ENCODE measurements around the gene MORC3. TPM values are rescaled to one million over a fixed set of nuclear protein-coding genes. Genes with fewer than 3 reads are reported as not detected.

The MORC3 gene
- total RNA-seq, 3 donors from 2014 or later (not counting 1 experiment from before 2014, with no cell fraction given) = 59.7 to 74.1 (median 64.8) TPM

- Mint-ChIP-seq H3K4me1 (peaks cover 24 to 33% of the 10 kb centered on the region in 2 donors), H3K36me3 (peaks cover 6% of the 10 kb centered on the region), H3K27ac (peak overlapping the region in 1 of 2 donors; percentile 54), H3K4me3 (no peak overlapping the region), H3K9me3 (no peaks in the 10 kb centered on the region), H3K27me3 (ENCODE audit: low read depth in 2 of 2) (no peaks in the 10 kb centered on the region)
- no peak for TF ChIP-seq CTCF (IDR thresholded peaks at IDR 0.05)
- peaks cover 20% of the 10 kb centered on the region for H3K4me1 ChIP-seq (ENCODE audit: control insufficient read depth, insufficient read depth, low read length)
- no peaks in the 10 kb centered on the region for H3K9me3 ChIP-seq (ENCODE audit: control insufficient read depth, insufficient read depth, low read length)
- ATAC-seq (no peak), DNase-seq (no peak)
- H3K36me3 ChIP-seq (ENCODE audit: control insufficient read depth, insufficient read depth, low read length) = peaks cover 3% of the 10 kb centered on the region
- intact Hi-C loops (cut with micrococcal nuclease) = loop anchor here (1.0 to 5.0 kb wide), 2 partner anchors 169 to 507 kb away; no protein-coding TSS in a partner anchor
- no peak overlapping the region for H3K27ac ChIP-seq (ENCODE audit: low read length)
- H3K4me3 ChIP-seq (ENCODE audit: low read length) = no peak overlapping the region
- WGBS (ENCODE audit: insufficient coverage) = 88% methylated on average over 18 of the region's 18 CpGs
- no peaks in the 10 kb centered on the region for H3K27me3 ChIP-seq (ENCODE audit: control insufficient read depth, insufficient read depth, low read length)
These were observed 100.8 kb downstream of the MORC3 start for GRCh38 chr21:36420571-36421339.

GRCh38 chr21:36422279-36423098 lies 102.5 kb downstream of the MORC3 start:
- Mint-ChIP-seq H3K4me1 (peaks cover 24 to 33% of the 10 kb centered on the region in 2 donors), H3K9me3 (no peaks in the 10 kb centered on the region), H3K27me3 (ENCODE audit: low read depth in 2 of 2) (no peaks in the 10 kb centered on the region), H3K4me3 (peak overlapping the region; percentile 9), H3K27ac (peak overlapping the region in 1 of 2 donors; percentile 80), H3K36me3 (no peaks in the 10 kb centered on the region)
- ATAC-seq (peak in 2 of 3 donors; percentile 29 to 35), DNase-seq (peak in 1 of 2 donors; percentile 48)
- H3K27ac ChIP-seq (ENCODE audit: low read length) = no peak overlapping the region
- no peak overlapping the region for H3K4me3 ChIP-seq (ENCODE audit: low read length)
- H3K4me1 ChIP-seq (ENCODE audit: control insufficient read depth, insufficient read depth, low read length) = peaks cover 20% of the 10 kb centered on the region
- no peaks in the 10 kb centered on the region for H3K9me3 ChIP-seq (ENCODE audit: control insufficient read depth, insufficient read depth, low read length)
- no peaks in the 10 kb centered on the region for H3K27me3 ChIP-seq (ENCODE audit: control insufficient read depth, insufficient read depth, low read length)
- 71% methylated on average over 28 of the region's 28 CpGs for WGBS (ENCODE audit: insufficient coverage)
- TF ChIP-seq CTCF (IDR thresholded peaks at IDR 0.05) = peak; percentile 37
- intact Hi-C loops (cut with micrococcal nuclease) = loop anchor here (5.0 kb wide), 1 partner anchor 505 kb away; no protein-coding TSS in a partner anchor
- no peaks in the 10 kb centered on the region for H3K36me3 ChIP-seq (ENCODE audit: control insufficient read depth, insufficient read depth, low read length)

- Histone ChIP-seq H3K27me3 (ENCODE audit: control insufficient read depth, insufficient read depth, low read length) (no peaks in the 10 kb centered on the region), H3K4me1 (ENCODE audit: control insufficient read depth, insufficient read depth, low read length) (peaks cover 20% of the 10 kb centered on the region), H3K4me3 (ENCODE audit: low read length) (no peak overlapping the region), H3K27ac (ENCODE audit: low read length) (no peak overlapping the region), H3K9me3 (ENCODE audit: control insufficient read depth, insufficient read depth, low read length) (no peaks in the 10 kb centered on the region), H3K36me3 (ENCODE audit: control insufficient read depth, insufficient read depth, low read length) (no peaks in the 10 kb centered on the region)
- Mint-ChIP-seq H3K27ac (peak overlapping the region; percentile 59 to 80), H3K36me3 (no peaks in the 10 kb centered on the region), H3K4me3 (peak overlapping the region; percentile 28), H3K9me3 (no peaks in the 10 kb centered on the region), H3K27me3 (ENCODE audit: low read depth in 2 of 2) (no peaks in the 10 kb centered on the region), H3K4me1 (peaks cover 24 to 39% of the 10 kb centered on the region in 2 donors)
- WGBS (ENCODE audit: insufficient coverage) = 54% methylated on average over 11 of the region's 12 CpGs
- no peak for TF ChIP-seq CTCF (IDR thresholded peaks at IDR 0.05)
- intact Hi-C loops (cut with micrococcal nuclease) = loop anchor here (5.0 kb wide), 1 partner anchor 503 kb away; no protein-coding TSS in a partner anchor
- ATAC-seq (peak; percentile 41 to 69 (median 52)), DNase-seq (no peak)
These were observed 103.9 kb downstream of the MORC3 start for GRCh38 chr21:36423771-36424433.

Measured in natural killer cell (primary cell).